OCI-LY7 (cell line): ENCODE results near the gene PDZRN4. TPM values are rescaled to one million over a fixed set of nuclear protein-coding genes. Genes with fewer than 3 reads are reported as not detected.

Experiments
- BruUV-seq: library from RNA; stranded (reverse); fragments of 400-500 nt; replicated peaks from 2 replicates; lab custom pipeline; 2021; lab: Mats Ljungman, UMichigan
- CTCF ChIA-PET: fragments of 300-600 bp; sonication (Branson Sonifier 250); formaldehyde crosslinking; loops from one replicate; lab custom pipeline; 2022; ENCODE audit warnings: antibody characterized with exemption; ENCODE audit not compliant: unreplicated experiment; lab: Charles Lee
- POLR2A ChIA-PET: fragments of 300-600 bp; sonication (Branson Sonifier 250); formaldehyde crosslinking; loops from one replicate; lab custom pipeline; 2022; ENCODE audit warnings: antibody characterized with exemption; lab: Charles Lee
- DNase-seq: peaks from one replicate; pipeline ENCODE4 v3.0.0-alpha.2; 2015; ENCODE audit warnings: low spot score
- H2AFZ ChIP-seq: fragments of 200-600 bp; sonication (generic), shearing (Covaris generic); 2 replicates; pipeline ENCODE4 v1.6.1; 2014; ENCODE audit warnings: mild to moderate bottlenecking, antibody characterized with exemption, low read length, moderate library complexity
- H3K27ac ChIP-seq: fragments of 200-600 bp; sonication (generic); 2 replicates; pipeline ENCODE4 v1.5.1; 2014; ENCODE audit warnings: mixed run types, low read depth, mild to moderate bottlenecking, moderate library complexity, low read length, inconsistent platforms; ENCODE audit not compliant: poor library complexity, severe bottlenecking
- H3K36me3 ChIP-seq: fragments of 200-600 bp; sonication (generic); 2 replicates; pipeline ENCODE4 v1.6.1; 2014; ENCODE audit warnings: mild to moderate bottlenecking, antibody characterized with exemption, low read length, moderate library complexity, mixed read lengths; ENCODE audit not compliant: insufficient read depth
- H3K4me1 ChIP-seq: fragments of 200-600 bp; sonication (generic); 2 replicates; pipeline ENCODE4 v1.5.1; 2014; ENCODE audit warnings: mild to moderate bottlenecking, low read length; ENCODE audit not compliant: insufficient read depth, poor library complexity, severe bottlenecking
- H3K4me2 ChIP-seq: fragments of 200-600 bp; sonication (generic); 2 replicates; pipeline ENCODE4 v1.6.1; 2014; ENCODE audit warnings: mild to moderate bottlenecking, low read length
- H3K4me3 ChIP-seq: fragments of 200-600 bp; sonication (generic); 2 replicates; pipeline ENCODE4 v1.5.1; 2014; ENCODE audit warnings: mild to moderate bottlenecking, low read depth, low read length; ENCODE audit not compliant: poor library complexity, severe bottlenecking
- H3K79me2 ChIP-seq: fragments of 200-600 bp; sonication (generic); 2 replicates; pipeline ENCODE4 v1.6.1; 2016; ENCODE audit warnings: low read depth, mild to moderate bottlenecking, low read length, moderate library complexity, mixed read lengths; ENCODE audit not compliant: insufficient read depth
- H3K9me2 ChIP-seq: fragments of 200-600 bp; sonication (generic); 2 replicates; pipeline ENCODE4 v1.6.1; 2016; ENCODE audit warnings: mild to moderate bottlenecking, low read length, mixed read lengths; ENCODE audit not compliant: insufficient read depth
- H3K9me3 ChIP-seq: fragments of 200-600 bp; sonication (generic); 2 replicates; pipeline ENCODE4 v1.6.1; 2014; ENCODE audit warnings: mild to moderate bottlenecking, mixed run types, low read length, mixed read lengths
- H4K20me1 ChIP-seq: fragments of 200-600 bp; sonication (generic); 2 replicates; pipeline ENCODE4 v1.6.1; 2014; ENCODE audit warnings: mild to moderate bottlenecking, antibody characterized with exemption, low read length, moderate library complexity, mixed read lengths; ENCODE audit not compliant: insufficient read depth
- CTCF ChIP-seq: fragments of 200-600 bp; sonication (generic); conservative IDR thresholded peaks from 2 replicates; pipeline ENCODE4 v1.5.1; 2014; ENCODE audit warnings: mild to moderate bottlenecking, antibody characterized with exemption, low read length, moderate library complexity, mixed read lengths
- EZH2phosphoT487 ChIP-seq: fragments of 200-600 bp; sonication (generic); IDR thresholded peaks from 2 replicates; pipeline ENCODE4 v1.6.1; 2018; ENCODE audit warnings: low read depth, borderline replicate concordance, mild to moderate bottlenecking, mixed run types, antibody characterized with exemption, low read length, moderate library complexity, mixed read lengths
- intact Hi-C: fragments of 100-400 bp; cut with micrococcal nuclease; formaldehyde crosslinking; loops from one replicate; pipeline ENCODE4 v1.10.0; 2022; ENCODE audit not compliant: unreplicated experiment
- total RNA-seq, 2 experiments: library from RNA; depleted of rRNA in 1 of 2; stranded (reverse); fragments of >200 nt in 1 of 2; shearing (Covaris generic) in 1 of 2; gene quantifications; 2 replicates each; pipeline ENCODE4 v1.2.3, GENCODE V29; 2014 to 2022

The PDZRN4 gene
- total RNA-seq, 2 experiments from 2014 or later = 6.8 to 16.8 TPM

- Histone ChIP-seq H3K4me1 (peaks cover 10% of the 10 kb centered on the region), H3K4me2 (peak overlapping the region; percentile 44), H3K36me3 (no peaks in the 10 kb centered on the region), H3K27ac (no peak overlapping the region), H3K9me3 (no peaks in the 10 kb centered on the region), H4K20me1 (no peaks in the 10 kb centered on the region), H3K9me2 (no peaks in the 10 kb centered on the region), H3K79me2 (no peaks in the 10 kb centered on the region), H2AFZ (peak overlapping the region; percentile 59; the same call in 1 of the 2 replicates), H3K4me3 (no peak overlapping the region)
- ChIA-PET CTCF (interaction anchor here (0.6 kb wide), 1 partner anchor 9 kb away, joined by 3 read pairs; no protein-coding TSS in a partner anchor), POLR2A (interaction anchor here (0.6 to 1.9 kb wide), 11 partner anchors 9 to 245 kb away, joined by 3 to 8 read pairs (median 3); no protein-coding TSS in a partner anchor)
- peak; percentile 20 for DNase-seq
- intact Hi-C loops = no loop called here
- BruUV-seq = no TSS peak
- TF ChIP-seq CTCF = no peak
- no peak for TF ChIP-seq EZH2phosphoT487
Measured at GRCh38 chr12:41605545-41606305, 417.6 kb downstream of the PDZRN4 start.

- H3K79me2 ChIP-seq = no peaks in the 10 kb centered on the region
- H4K20me1 ChIP-seq = no peaks in the 10 kb centered on the region
- intact Hi-C loops = no loop called here
- ChIA-PET CTCF (no interaction called here), POLR2A (interaction anchor here (1.0 to 1.9 kb wide), 3 partner anchors 10 to 35 kb away, joined by 3 to 6 read pairs (median 4); no protein-coding TSS in a partner anchor)
- H3K9me2 ChIP-seq = no peaks in the 10 kb centered on the region
- DNase-seq = no peak
- peaks cover 10% of the 10 kb centered on the region for H3K4me1 ChIP-seq
- H3K4me3 ChIP-seq = no peak overlapping the region
- peak overlapping the region; percentile 59; the same call in 1 of the 2 replicates for H2AFZ ChIP-seq
- H3K9me3 ChIP-seq = no peaks in the 10 kb centered on the region
- BruUV-seq = no TSS peak
- 0 out of 2 replicates have a peak overlapping the region, but pooled peaks have one; percentile 44 for H3K4me2 ChIP-seq
- TF ChIP-seq CTCF (no peak), EZH2phosphoT487 (no peak)
- H3K36me3 ChIP-seq = no peaks in the 10 kb centered on the region
- no peak overlapping the region for H3K27ac ChIP-seq
Measured at GRCh38 chr12:41606468-41607445, 418.6 kb downstream of the PDZRN4 start.
